Astrocyte of the hippocampus (primary cell): Measurements from ENCODE around the gene EFCAB14.
A peak's percentile ranks its signal among the peaks of the same experiment; 100 is the strongest.
"Not testable (repeated sequence)": the region's sequence is repeated elsewhere in the genome, so short reads cannot be mapped to it uniquely, and the experiment has no call there.

ENCODE experiments used
- DNase-seq: peaks from one replicate; pipeline ENCODE4 v3.0.0; 2011; ENCODE audit warnings: low read depth, low spot score

EFCAB14 gene

GRCh38 chr1:46718727-46719622, at the start of gene EFCAB14:
TSS of gene EFCAB14 (minus strand) at chr1:46719114. CDS start at chr1:46718087, 1,027 bp downstream.
- DNase-seq: peak; percentile 98

GRCh38 chr1:46768445-46768844, 49.5 kb upstream of the EFCAB14 start:
- DNase-seq: no peak

- no peak for DNase-seq
Observed at GRCh38 chr1:46767649-46768282, 48.9 kb upstream of the EFCAB14 start.

GRCh38 chr1:46764402-46764801, 45.5 kb upstream of the EFCAB14 start:
- DNase-seq: no peak

GRCh38 chr1:46761740-46762139, 42.8 kb upstream of the EFCAB14 start:
- DNase-seq: no peak

GRCh38 chr1:46760558-46761166, 41.7 kb upstream of the EFCAB14 start:
- DNase-seq: no peak

GRCh38 chr1:46757956-46758528, 39.1 kb upstream of the EFCAB14 start:
- peak; percentile 20 for DNase-seq

- peak; percentile 78 for DNase-seq
Observed at GRCh38 chr1:46757247-46757955, 38.5 kb upstream of the EFCAB14 start.

GRCh38 chr1:46755121-46755520, 36.2 kb upstream of the EFCAB14 start:
- DNase-seq: no peak

GRCh38 chr1:46754707-46755106, 35.8 kb upstream of the EFCAB14 start:
- not testable (repeated sequence) for DNase-seq

- no peak for DNase-seq
Observed at GRCh38 chr1:46753985-46754384, 35.1 kb upstream of the EFCAB14 start.

- DNase-seq: no peak
Observed at GRCh38 chr1:46749921-46750404, 31.0 kb upstream of the EFCAB14 start.

- no peak for DNase-seq
Observed at GRCh38 chr1:46749404-46749803, 30.5 kb upstream of the EFCAB14 start.

GRCh38 chr1:46747683-46748288, 28.9 kb upstream of the EFCAB14 start:
- peak; percentile 74 for DNase-seq

- no peak for DNase-seq
Observed at GRCh38 chr1:46742069-46742468, 23.2 kb upstream of the EFCAB14 start.

- peak; percentile 87 for DNase-seq
Observed at GRCh38 chr1:46735708-46736324, 16.9 kb upstream of the EFCAB14 start.

GRCh38 chr1:46728327-46728873, 9.5 kb upstream of the EFCAB14 start:
- DNase-seq: not testable (repeated sequence)

- DNase-seq: no peak
Observed at GRCh38 chr1:46725736-46726108, 6.8 kb upstream of the EFCAB14 start.

GRCh38 chr1:46724991-46725735, 6.2 kb upstream of the EFCAB14 start:
- DNase-seq: peak; percentile 88
